GM18502 (cell line): ENCODE results near the gene MAPK11.

Source experiments
- ATAC-seq: cut with Tn5 transposase; IDR thresholded peaks from one replicate; pipeline ENCODE4 v1.9.1; 2021; ENCODE audit warnings: mild to moderate bottlenecking; ENCODE audit not compliant: unreplicated experiment, poor library complexity

MAPK11 gene

DNA sequence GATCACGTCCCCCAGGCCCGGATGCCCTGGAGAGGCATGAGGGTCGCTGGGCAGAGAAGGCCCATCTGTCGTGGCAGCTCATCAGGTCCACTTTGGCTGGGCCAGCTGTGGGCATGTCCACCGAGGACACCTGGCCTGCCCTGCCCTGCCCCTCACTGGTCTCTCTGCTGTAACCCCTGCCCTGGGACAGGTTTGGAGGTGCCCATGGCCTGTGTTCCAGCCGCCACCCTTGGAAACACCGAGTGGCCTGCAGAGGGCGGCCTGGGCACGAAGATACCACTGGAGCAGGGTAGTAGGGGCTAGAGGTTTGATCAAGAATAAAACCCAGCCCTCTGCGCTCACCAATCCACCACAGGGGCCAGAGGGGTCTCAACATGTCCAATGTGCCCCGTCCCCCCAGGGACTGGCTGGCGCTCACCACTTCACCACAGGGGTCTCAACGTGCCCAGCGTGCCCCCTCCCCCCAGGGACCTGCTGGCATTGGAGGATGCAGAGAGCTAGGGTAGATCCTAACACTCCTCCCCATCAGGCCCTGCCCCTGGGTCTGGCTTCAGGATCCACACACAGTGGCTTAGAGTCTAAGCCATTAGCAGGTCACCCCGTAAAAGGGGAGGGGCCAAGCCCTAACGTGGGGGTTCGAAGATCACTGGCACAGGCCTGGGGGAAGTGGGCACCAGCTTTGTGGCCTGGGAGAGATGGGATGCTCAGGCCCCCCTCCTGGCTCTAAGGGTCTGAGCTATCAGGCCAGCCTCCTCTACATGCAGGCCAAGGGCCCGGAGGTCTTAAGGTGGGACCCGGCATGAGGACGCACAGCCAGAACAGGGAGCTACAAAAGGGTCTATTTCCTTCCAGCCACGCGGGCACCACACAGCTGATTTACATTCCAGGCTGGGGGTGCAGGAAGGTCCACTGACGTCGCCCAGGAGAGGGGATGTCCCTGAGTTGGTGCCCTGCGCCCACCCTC is 17.8 kb downstream of the MAPK11 start:
- ATAC-seq = no peak

DNA sequence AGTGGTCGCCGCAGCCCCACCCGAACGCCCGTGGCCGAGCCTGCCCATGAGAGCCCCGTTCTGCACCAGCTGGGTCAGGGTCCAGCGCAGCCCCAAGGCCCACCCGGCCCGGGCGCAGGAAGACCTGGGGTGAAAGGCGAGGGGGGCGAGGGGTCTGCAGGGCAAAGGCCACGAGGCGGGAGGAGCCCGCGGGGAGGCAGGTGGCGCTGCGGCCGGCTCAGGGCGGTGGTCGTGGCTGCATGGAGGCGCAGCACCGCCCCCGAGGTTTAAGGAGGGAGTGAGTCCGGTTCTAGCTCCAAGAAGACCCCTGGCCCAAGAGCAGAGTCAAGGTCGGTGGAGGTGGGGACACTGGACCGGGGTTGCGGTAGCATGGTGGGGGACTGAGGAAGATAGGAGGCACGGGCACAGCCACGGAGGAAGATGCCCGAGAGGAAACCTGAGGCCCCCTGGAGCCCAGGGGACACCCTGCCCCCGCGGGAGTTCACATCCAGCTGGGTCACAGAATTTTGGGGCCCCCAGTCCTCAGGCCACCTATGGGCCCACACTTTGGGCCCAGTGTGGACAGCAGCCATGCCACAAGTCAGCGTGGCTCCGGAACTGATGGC is 18.6 kb downstream of the MAPK11 start:
- ATAC-seq = peak; percentile 10

DNA sequence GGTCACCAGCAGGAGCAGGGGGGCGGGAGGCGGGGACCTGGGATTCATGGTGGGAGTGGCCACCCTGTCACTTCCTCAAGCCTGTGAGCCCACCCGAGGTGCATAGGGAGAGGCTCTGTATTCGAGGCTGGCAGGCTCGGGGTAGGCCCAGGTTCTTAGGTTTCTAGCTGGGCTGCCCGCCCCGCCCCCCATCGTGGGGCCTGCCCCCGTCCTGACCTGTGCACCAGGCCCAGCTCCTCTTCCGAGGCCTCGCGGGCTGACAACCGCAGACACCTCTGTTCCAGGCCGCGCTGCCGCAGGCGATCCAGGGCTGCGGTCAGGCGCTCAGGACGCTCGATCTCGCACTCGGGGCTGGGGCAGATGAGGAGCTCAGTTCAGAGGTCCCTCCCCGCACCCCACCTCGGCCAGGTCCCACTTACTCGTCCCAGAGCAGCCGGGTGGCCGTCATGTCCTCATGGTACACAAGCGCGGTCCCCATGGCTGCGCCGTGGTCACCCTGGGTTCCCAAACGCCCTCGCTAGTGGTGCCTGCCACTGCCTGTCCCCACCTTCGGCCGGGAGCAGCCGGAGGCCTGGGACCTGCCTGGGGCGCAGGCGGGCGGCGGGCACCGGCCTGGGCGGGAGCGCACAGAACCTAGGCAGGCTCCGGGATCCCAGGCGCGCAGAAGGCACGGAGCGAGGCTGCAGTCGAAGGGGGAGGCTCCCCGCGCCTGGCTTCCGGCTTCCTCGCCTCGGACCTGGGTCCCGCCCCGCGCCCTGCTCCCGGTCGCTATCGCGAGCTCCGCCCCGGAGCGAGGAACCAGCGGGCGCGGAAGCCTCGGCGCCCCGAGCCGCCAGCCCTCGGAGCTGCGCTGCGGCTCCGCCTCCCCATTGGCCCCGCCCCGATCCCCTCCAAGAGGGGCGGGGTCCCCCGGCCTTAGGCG is 19.4 kb downstream of the MAPK11 start, which contains the start of gene HDAC10:
Gene HDAC10 (minus strand): TSS at position 711 of the 922 bp plus-strand sequence. CDS start 233 bp downstream, at position 478.
- peak; percentile 57 for ATAC-seq

DNA sequence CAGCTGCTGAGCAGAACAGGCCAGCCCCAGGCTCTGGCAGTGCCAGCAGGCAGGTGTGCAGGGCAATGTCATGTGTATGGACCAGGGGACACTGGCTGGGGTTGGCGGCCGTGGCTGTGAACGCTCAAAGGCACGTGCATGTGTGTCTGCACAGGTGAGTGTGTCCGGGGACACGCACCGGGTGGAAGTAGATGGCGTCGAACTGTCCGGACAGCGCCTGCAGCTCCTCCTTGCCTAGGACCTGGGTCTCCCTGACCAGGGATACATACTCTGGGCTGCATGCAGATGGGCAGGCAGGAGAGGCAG is 20.0 kb downstream of the MAPK11 start:
- no peak for ATAC-seq

GRCh38 chr22:50249341-50250248 is 20.6 kb downstream of the MAPK11 start:
- no peak for ATAC-seq

DNA sequence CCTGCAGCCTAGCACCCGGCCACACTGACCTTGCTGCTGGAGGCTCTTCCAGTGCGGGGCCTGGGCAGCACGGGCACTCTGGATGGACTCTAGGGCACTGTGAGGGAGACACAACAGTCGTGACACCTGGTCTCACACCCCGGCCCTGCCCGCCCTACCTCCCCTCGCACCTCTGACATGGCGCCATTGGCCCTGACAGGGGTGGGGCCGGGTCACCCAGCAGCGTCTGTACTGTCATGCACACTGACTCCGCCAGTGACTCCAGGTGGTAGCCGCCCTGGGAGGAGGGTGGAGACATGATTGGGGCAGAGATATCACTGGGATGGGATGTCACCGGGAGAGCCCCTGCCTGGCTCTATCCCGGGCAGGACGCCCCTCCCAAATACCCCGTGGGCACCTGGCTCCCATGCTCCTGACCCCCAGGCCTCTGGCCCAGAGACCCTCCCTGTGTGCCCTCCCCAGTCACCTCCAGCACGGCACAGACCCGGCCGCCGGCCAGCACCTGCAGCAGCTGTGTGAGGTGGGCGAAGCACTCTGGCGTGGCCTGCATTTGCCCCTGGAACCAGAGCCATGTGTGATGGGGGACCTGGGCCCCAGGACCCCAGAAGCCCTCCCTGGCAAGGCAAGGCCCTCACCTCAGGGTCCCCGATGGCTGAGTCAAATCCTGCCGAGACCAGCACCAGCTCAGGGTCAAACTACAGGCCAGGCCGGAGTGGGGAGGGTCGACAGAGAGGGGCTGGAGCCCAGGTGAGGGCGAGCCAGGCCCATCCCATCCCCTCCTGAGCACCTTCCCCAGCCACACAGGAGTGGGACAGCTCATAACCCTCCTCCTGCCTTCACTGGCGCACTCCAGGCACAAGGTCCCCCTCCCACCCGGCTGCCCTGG is 21.7 kb downstream of the MAPK11 start:
- no peak for ATAC-seq

DNA sequence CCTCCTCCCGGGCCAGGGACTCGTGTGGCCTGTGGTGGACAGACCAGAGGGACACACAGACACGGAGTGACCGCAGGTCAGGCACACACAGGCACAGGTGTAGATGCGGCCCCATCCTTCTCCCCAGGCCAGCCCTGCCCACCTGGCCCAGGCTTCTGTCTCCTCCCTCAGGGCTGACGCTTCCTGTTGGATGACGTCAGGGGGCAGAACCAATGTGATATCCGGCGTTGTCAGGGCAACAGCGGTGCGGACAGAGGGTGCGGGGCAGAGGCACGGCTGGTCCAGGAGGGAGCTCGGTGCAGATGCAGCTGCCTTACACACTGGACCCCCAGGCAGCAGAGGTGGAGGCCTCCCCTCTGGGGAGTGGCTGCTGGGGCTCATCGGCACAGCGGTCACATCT is 22.4 kb downstream of the MAPK11 start:
- no peak for ATAC-seq

GRCh38 chr22:50246242-50247175 is 23.7 kb downstream of the MAPK11 start:
- ATAC-seq = no peak

- no peak for ATAC-seq
Observed at GRCh38 chr22:50245214-50246072, 24.7 kb downstream of the MAPK11 start.

DNA sequence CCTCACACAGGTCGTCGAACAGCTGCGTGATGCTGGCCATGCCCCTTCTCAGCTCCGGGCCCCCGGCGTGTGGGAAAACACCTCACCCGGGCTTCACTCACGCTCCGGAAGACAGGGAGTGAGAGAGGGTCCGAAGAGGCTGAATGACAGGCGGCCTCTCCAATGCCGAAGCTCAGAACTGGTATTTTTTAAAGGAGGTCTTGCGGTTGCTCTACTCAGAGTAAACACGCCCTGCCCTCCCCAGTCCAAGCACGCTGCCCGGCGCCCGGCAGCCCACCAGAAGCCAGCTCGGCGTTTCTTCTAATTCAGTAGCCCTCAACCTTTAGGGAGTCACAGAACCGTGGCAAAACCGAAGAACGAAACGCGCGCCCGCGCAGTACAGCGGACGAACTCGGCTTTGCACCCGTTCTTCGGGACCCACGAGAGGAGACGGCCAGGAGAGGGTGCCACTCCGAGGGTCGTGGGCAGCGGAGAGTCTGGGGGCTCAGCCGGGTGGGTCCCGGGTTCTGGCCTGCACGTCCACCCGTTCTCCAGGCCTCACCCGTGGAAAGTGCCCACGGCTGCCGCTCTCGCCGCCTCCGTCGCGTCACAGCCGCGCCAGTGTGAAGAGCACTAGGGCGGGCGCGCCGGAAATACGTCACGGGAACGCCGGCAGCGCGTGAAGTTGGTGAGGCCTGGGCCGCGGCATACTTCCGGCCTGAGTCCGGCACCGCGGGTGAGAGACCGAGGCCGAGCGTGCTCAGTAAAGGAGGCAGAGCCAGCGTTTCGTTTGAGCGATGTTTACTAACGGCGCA is 25.6 kb downstream of the MAPK11 start, which contains the start of gene TUBGCP6:
Gene TUBGCP6 (minus strand): TSS at position 604 of the 794 bp plus-strand sequence. CDS start 564 bp downstream, at position 40.
- ATAC-seq = peak; percentile 73

DNA sequence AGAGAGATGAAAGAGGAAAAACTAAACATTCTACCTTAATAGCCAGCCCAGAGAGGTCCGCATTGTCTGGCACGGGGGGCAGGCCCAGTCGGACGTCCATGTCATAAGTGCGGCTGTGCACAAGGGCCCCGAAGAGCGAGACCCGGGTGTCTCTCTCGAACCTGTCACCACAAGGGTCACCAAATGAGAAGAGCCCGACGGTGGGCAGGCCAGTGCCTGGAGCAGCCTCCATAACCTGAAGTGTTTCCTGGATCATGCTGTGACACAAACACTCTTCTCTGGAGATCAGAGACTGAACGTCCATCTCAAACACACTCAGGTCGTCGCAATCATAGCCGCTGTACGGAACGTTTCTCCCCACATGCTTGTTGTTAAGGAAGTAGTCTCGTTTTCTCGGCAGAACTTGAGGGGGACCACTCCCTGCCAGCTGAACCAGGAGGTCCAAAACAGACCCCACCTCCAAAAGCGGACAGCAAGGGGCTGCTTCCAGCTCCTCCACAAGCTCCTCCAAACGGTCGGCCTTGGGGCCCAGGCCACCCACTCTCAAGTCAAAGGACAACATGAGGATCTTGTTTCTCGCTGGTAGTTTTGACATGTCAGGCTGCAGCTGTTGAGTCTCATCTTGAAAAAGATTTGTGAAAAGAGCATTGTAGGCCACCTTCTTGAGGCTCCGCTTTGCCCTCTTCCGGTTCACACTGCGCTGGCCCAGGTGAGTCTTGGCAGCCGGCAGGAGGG is 26.3 kb downstream of the MAPK11 start:
- ATAC-seq = no peak

DNA sequence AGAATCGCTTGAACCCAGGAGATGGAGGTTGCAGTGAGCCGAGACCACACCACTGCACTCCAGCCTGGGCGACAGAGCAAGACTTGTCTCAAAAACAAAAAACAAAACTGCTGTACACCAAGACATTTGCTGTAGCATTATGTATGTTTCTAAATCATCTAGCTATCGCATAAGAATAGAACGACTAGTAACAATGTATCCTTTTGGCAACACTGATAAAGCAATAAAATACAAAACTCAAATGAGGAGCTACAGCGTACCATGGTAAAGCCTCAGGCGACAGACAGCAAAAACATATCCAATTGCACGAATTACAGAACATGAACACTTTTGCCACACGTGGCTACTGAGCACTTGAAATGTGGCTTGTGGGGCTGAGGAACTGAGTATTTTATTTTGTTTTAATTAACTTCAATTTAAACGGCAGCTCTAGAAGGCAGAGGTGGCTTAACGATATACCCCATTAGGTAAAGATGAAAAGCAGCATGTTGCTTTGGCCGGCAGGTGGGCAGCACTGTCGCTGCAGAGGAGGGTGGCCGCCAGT is 27.7 kb downstream of the MAPK11 start:
- no peak for ATAC-seq

- no peak for ATAC-seq
Observed at GRCh38 chr22:50238755-50239154, 31.4 kb downstream of the MAPK11 start.

GRCh38 chr22:50236731-50237409 is 33.3 kb downstream of the MAPK11 start:
- ATAC-seq = no peak
